HepG2 (cell line): ENCODE data around the gene MMP28. TPM values are rescaled to one million over a fixed set of nuclear protein-coding genes. Genes with fewer than 3 reads are reported as not detected.

Experiments used
- CEBPB ChIP-seq: IDR thresholded peaks from 2 replicates; pipeline ENCODE4 v1.6.1; 2011; ENCODE audit warnings: low read depth, low read length, improper control_type of control experiment, borderline replicate concordance
- EP300 ChIP-seq, 3 experiments: sonication (generic) in 1 of 3; formaldehyde crosslinking in 1 of 3; IDR thresholded peaks; 2 replicates each; pipeline versions ENCODE4 v1.5.1 to v1.6.1; 2011 to 2020; ENCODE audit warnings: low read depth in 2 of 3, low read length in 2 of 3, borderline replicate concordance in 1 of 3, improper control_type of control experiment in 1 of 3, mild to moderate bottlenecking in 1 of 3, missing genetic modification reagents in 1 of 3, moderate library complexity in 1 of 3
- GATA4 ChIP-seq: sonication (generic); IDR thresholded peaks from 2 replicates; pipeline ENCODE4 v1.6.1; 2016; ENCODE audit warnings: antibody characterized with exemption, low read depth, borderline replicate concordance
- HMGXB4 ChIP-seq, 2 experiments: sonication (generic) in 1 of 2; formaldehyde crosslinking in 1 of 2; IDR thresholded peaks; 2 replicates each; pipeline versions ENCODE4 v1.4.0 to v1.6.1; 2018 to 2020; ENCODE audit warnings: missing genetic modification reagents in 2 of 2, borderline replicate concordance in 1 of 2, low read depth in 1 of 2, mild to moderate bottlenecking in 1 of 2, missing biosample characterization in 1 of 2
- KAT8 ChIP-seq: IDR thresholded peaks from 2 replicates; pipeline ENCODE4 v1.6.1; 2016; ENCODE audit warnings: missing genetic modification reagents, missing compliant biosample characterization
- KMT2A ChIP-seq: sonication (generic); formaldehyde crosslinking; IDR thresholded peaks from 2 replicates; pipeline ENCODE4 v1.4.0; 2020; ENCODE audit warnings: missing genetic modification reagents
- NFE2L1 ChIP-seq: sonication (generic); formaldehyde crosslinking; IDR thresholded peaks from 2 replicates; pipeline ENCODE4 v1.4.0; 2020; ENCODE audit warnings: missing genetic modification reagents, mild to moderate bottlenecking, borderline replicate concordance
- RAD21 ChIP-seq: fragments of 450-650 bp; formaldehyde crosslinking; IDR thresholded peaks from 2 replicates; pipeline ENCODE4 v1.5.0; 2020; ENCODE audit warnings: mild to moderate bottlenecking
- SATB2 ChIP-seq: sonication (generic); formaldehyde crosslinking; IDR thresholded peaks from 2 replicates; pipeline ENCODE4 v1.5.0; 2020; ENCODE audit warnings: missing genetic modification reagents
- SOX13 ChIP-seq, 3 experiments: fragments of 450-650 bp in 1 of 3; sonication (generic) in 1 of 3; formaldehyde crosslinking in 1 of 3; IDR thresholded peaks in 2 of 3; conservative IDR thresholded peaks in 1 of 3; 2 replicates each; pipeline versions ENCODE4 v1.5.0 to v1.6.1; 2016 to 2020; ENCODE audit warnings: antibody characterized with exemption in 1 of 3, mild to moderate bottlenecking in 1 of 3, missing compliant biosample characterization in 1 of 3, missing genetic modification reagents in 1 of 3, moderate library complexity in 1 of 3
- TFAP4 ChIP-seq: sonication (generic); IDR thresholded peaks from 2 replicates; pipeline ENCODE4 v1.6.1; 2016; ENCODE audit warnings: low read depth, borderline replicate concordance
- TGIF2 ChIP-seq: IDR thresholded peaks from 2 replicates; pipeline ENCODE4 v1.6.1; 2016; ENCODE audit warnings: control low read depth, missing compliant biosample characterization
- ZBTB10 ChIP-seq: sonication (generic); formaldehyde crosslinking; IDR thresholded peaks from 2 replicates; pipeline ENCODE4 v1.4.0; 2020; ENCODE audit warnings: missing genetic modification reagents, borderline replicate concordance
- ZMAT3 ChIP-seq: sonication (generic); formaldehyde crosslinking; conservative IDR thresholded peaks from 2 replicates; pipeline ENCODE4 v1.7.0; 2021; ENCODE audit warnings: missing genetic modification reagents
- ZNF225 ChIP-seq: sonication (generic); formaldehyde crosslinking; IDR thresholded peaks from 2 replicates; pipeline ENCODE4 v1.4.0; 2020; ENCODE audit warnings: mild to moderate bottlenecking, missing genetic modification reagents
- ZNF33B ChIP-seq: sonication (generic); formaldehyde crosslinking; IDR thresholded peaks from 2 replicates; pipeline ENCODE4 v1.5.1; 2020; ENCODE audit warnings: mild to moderate bottlenecking, missing genetic modification reagents
- ZNF891 ChIP-seq: sonication (generic); formaldehyde crosslinking; IDR thresholded peaks from 2 replicates; pipeline ENCODE4 v1.5.0; 2020; ENCODE audit warnings: mild to moderate bottlenecking, missing genetic modification reagents
- polyA plus RNA-seq, 8 experiments: library from polyadenylated mRNA; depleted of rRNA in 3 of 8; stranded (reverse) in 7 of 8; unstranded in 1 of 8; fragments of >200 nt; fragmentation: Illumina TruSeq in 4 of 8; extraction: Trizol in 4 of 8; gene quantifications; 2 replicates each; pipeline versions ENCODE4 v1.2.1 to v1.2.3, GENCODE V29; 2011 to 2016; ENCODE audit warnings: low read depth in 4 of 8, missing spikeins in 1 of 8, mixed read lengths in 1 of 8; ENCODE audit not compliant: insufficient read depth in 1 of 8
- total RNA-seq, 5 experiments: library from RNA; depleted of rRNA; stranded (reverse); fragments of >200 nt; fragmentation: Illumina TruSeq; extraction: Trizol; gene quantifications; 2 replicates each; pipeline ENCODE4 v1.2.3, GENCODE V29; 2016; ENCODE audit warnings: low read depth in 1 of 5

Gene MMP28
- total and polyA plus RNA-seq, 2 of the 13 experiments (the other 11 are each of a cell fraction or from before 2014, with no cell fraction given) = not detected

DNA sequence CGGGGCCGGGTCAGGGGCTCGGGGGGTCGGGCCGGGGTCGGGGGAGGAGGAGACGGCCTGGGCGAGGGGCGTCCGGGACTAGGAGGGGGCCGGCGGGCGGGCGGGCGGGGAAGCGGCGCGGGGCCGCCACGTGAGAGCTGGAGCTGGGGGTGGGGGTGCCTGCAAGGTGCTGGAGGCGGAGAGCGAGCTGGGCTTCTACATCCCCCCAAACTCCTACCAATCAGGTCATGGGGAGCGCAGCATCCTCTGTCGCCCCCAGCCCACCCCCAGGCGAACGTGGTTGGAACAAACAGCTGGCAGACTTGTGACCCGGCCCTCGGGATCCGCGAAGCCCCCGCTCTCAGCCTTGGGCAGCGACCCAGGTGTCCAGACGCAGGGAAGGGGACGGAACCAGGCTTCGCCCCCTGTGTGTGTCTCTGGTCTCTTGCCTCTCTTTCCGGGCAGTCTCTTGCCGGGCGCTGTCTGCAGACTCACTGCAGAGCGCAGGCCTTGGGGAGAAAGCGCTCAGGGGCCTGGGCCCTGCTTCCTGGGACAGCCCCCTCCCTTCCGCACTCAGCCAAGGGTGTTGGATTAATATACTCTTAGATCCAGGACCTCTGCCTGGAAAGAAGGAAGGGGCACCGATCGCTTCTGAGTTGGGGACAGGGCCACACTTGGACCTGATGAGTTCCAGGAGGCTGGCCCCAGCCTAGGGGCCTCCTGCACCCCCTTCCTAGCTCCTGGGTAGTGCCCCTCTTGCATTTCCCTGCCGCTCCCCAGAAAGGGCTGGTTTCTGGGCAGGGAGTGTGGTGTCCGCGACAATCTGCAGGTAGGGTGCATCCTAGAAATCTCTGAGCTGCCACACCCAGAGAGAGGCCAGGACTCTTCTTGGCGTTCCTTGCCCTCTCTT, 63.3 kb downstream of the MMP28 start (continued):
- TF ChIP-seq SATB2 (CRISPR knock-in tag) (no peak), ZBTB10 (no peak), NFE2L1 (CRISPR knock-in tag) (no peak), TFAP4 (no peak), EP300 (IDR thresholded peaks at IDR 0.05; ENCODE audit: low read depth in 2 of 2, low read length in 2 of 2) (no peak), EP300 (CRISPR knock-in tag; IDR thresholded peaks at IDR 0.05; ENCODE audit: borderline replicate concordance) (no peak), ZNF33B (no peak), GATA4 (no peak), KMT2A (CRISPR knock-in tag) (0 out of 2 replicates have a peak, but pooled peaks have one; percentile 22), KAT8 (CRISPR knock-in tag) (no peak), ZNF891 (CRISPR knock-in tag) (peak; percentile 61; the same call in 1 of the 2 replicates), RAD21 (CRISPR knock-in tag) (peak; percentile 13; the same call in 1 of the 2 replicates), ZNF225 (no peak), ZMAT3 (CRISPR knock-in tag) (no peak), CEBPB (no peak), SOX13 (IDR thresholded peaks at IDR 0.05) (no peak), SOX13 (CRISPR knock-in tag; conservative IDR thresholded peaks at IDR 0.05 in 1 of 2, IDR thresholded peaks at IDR 0.05 in 1 of 2) (no peak), TGIF2 (CRISPR knock-in tag) (no peak), HMGXB4 (CRISPR knock-in tag; IDR thresholded peaks at IDR 0.05; ENCODE audit: borderline replicate concordance in 1 of 2, low read depth in 1 of 2) (0 out of 4 replicates have a peak, but pooled peaks of 1 of the 2 experiments have one; percentile 32)
